Spleen (tissue), 7 donors: ENCODE results near the gene TRAPPC12.

ENCODE experiments used
- POLR2A ChIP-seq, 3 donors: fragments of 450-650 bp; IDR thresholded peaks; one replicate each; pipeline ENCODE4 v1.5.1; 2017; ENCODE audit warnings: antibody characterized with exemption in 3 of 3, mild to moderate bottlenecking in 1 of 3
- POLR2AphosphoS5 ChIP-seq, 3 donors: sonication (generic); formaldehyde crosslinking; IDR thresholded peaks; one replicate each; pipeline ENCODE4 v1.5.1; 2017; ENCODE audit warnings: antibody characterized with exemption in 3 of 3
- TF ChIP-seq, protein P1 (sequence below), 11 experiments: fragments of 200-600 bp in 7 of 11; fragments of 450-650 bp in 4 of 11; sonication (generic) in 4 of 11; IDR thresholded peaks in 8 of 11; conservative IDR thresholded peaks in 3 of 11; 1 replicate in 7 of 11; 2 replicates in 4 of 11; pipeline versions ENCODE4 v1.4.0 to v1.8.0; 2016 to 2021; ENCODE audit warnings: antibody characterized with exemption in 11 of 11, inconsistent platforms in 4 of 11, mild to moderate bottlenecking in 1 of 11
- donor health status: DM: no; HTN: no; CAD: no; lungs with moderate emphysema.
- donor health status: DM: no; HTN: no; CAD: no.
- donor health status: DM: no; HTN: no; CAD: no.

DNA sequence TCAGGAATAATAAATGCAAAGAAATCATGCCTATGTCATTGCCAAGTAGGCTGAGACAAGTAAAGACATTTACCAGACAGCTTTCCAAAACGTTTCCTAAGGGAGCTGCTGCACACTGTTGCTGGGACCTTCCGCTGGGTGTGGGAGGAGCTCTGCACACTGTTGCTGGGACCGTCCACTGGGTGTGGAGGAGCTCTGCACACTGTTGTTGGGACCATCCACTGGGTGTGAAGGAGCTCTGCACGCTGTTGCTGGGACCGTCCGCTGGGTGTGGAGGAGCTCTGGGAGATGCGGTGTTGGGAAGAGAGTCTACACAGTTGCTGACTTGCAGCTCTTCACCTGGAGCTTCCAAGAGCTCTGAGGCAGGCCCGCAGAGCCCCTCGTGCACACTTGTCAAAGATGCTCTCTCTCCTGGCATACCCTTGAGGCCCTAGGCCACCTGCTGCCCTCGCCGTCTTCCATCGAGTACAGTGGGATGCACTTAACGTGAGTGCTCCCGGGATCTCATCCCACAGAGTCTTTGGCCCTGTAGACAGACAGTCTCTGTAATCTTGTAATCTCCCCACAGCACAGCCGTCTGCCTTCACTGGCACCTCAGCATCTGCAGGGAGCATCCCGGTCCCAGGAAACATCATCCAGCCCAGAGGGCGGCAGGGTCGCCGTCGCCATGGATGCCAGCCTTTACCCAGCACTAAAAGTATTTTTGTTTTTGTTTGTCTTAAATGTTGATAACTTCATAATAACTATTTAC, 51.4 kb downstream of the TRAPPC12 start:
- TF ChIP-seq, protein P1, sequence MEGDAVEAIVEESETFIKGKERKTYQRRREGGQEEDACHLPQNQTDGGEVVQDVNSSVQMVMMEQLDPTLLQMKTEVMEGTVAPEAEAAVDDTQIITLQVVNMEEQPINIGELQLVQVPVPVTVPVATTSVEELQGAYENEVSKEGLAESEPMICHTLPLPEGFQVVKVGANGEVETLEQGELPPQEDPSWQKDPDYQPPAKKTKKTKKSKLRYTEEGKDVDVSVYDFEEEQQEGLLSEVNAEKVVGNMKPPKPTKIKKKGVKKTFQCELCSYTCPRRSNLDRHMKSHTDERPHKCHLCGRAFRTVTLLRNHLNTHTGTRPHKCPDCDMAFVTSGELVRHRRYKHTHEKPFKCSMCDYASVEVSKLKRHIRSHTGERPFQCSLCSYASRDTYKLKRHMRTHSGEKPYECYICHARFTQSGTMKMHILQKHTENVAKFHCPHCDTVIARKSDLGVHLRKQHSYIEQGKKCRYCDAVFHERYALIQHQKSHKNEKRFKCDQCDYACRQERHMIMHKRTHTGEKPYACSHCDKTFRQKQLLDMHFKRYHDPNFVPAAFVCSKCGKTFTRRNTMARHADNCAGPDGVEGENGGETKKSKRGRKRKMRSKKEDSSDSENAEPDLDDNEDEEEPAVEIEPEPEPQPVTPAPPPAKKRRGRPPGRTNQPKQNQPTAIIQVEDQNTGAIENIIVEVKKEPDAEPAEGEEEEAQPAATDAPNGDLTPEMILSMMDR (IDR thresholded peaks at IDR 0.05 in 8 of 11, conservative IDR thresholded peaks at IDR 0.05 in 3 of 11) = no peak
- TF ChIP-seq POLR2A (IDR thresholded peaks at IDR 0.05) (no peak), POLR2AphosphoS5 (IDR thresholded peaks at IDR 0.05) (peak in 1 of 3 donors; percentile 8)
